Measurements from ENCODE around the gene LLCFC1. TPM values are rescaled to one million over a fixed set of nuclear protein-coding genes. Genes with fewer than 3 reads are reported as not detected.
"Not testable (repeated sequence)": the region's sequence is repeated elsewhere in the genome, so short reads cannot be mapped to it uniquely, and the experiment has no call there.

The LLCFC1 gene
- total and polyA plus RNA-seq, 2 of the 13 experiments (the other 11 are each of a cell fraction or from before 2014, with no cell fraction given) = not detected

DNA sequence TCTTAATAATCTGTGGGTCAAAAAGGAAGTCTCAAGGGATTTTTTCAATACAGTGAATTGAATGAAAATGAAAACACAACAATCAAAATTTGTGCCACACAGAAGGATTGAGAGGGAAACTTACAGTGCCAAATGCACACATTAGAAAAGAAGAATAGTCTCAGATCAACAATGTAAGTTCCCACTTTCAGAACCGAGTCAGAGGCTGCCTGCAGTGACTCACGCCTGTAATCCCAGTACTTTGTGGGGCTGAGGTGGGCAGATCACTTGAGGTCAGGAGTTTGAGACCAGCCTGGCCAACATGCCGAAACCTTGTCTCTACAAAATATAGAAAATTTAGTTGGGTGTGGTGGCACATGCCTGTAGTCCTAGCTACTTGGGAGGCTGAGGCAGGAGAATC, 35.3 kb downstream of the LLCFC1 start:
- no peaks in the 10 kb centered on the region for H3K36me3 ChIP-seq (replicated peaks in 1 of 2; ENCODE audit: control insufficient read depth in 1 of 2, insufficient read depth in 2 of 2, low read length in 2 of 2)
- ATAC-seq (no peak), FAIRE-seq (no peak), DNase-seq (ENCODE audit: low spot score) (no peak)
- no peaks in the 10 kb centered on the region for H3K27me3 ChIP-seq (ENCODE audit: control insufficient read depth in 1 of 2, insufficient read depth in 2 of 2, low read length in 2 of 2)
- TF ChIP-seq KLF15 (CRISPR knock-in tag; IDR thresholded peaks at IDR 0.05; ENCODE audit: borderline replicate concordance) = no peak
- no peak for TF ChIP-seq ZNF432 (CRISPR knock-in tag; IDR thresholded peaks at IDR 0.05; ENCODE audit: borderline replicate concordance)
- no peak for TF ChIP-seq ZEB1 (IDR thresholded peaks at IDR 0.05; ENCODE audit: insufficient replicate concordance, low read depth)
- no peak for TF ChIP-seq HOXA5 (CRISPR knock-in tag; IDR thresholded peaks at IDR 0.05)
- no peak for TF ChIP-seq NFKBIZ (CRISPR knock-in tag; IDR thresholded peaks at IDR 0.05)
- TF ChIP-seq ZNF703 (CRISPR knock-in tag; IDR thresholded peaks at IDR 0.05; ENCODE audit: borderline replicate concordance) = no peak
- TF ChIP-seq STAT6 (CRISPR knock-in tag; IDR thresholded peaks at IDR 0.05; ENCODE audit: borderline replicate concordance) = no peak
- ChIA-PET POLR2A (no interaction called here), CTCF (ENCODE audit: low intra/inter-chr PET ratio, low total read pairs) (no interaction called here)
- in situ Hi-C loops (cut with HindIII; ENCODE audit: extremely low pct_ligation_motif_present, low pct_unique_long_range_greater_than_20kb) = no loop called here
- intact Hi-C loops (cut with micrococcal nuclease; ENCODE audit: unreplicated experiment) = no loop called here
- H3K79me2 ChIP-seq (ENCODE audit: insufficient read depth, low read length) = no peaks in the 10 kb centered on the region
- H3K4me2 ChIP-seq (ENCODE audit: low read depth, low read length) = no peak overlapping the region
- BruUV-seq (replicated peaks) = no TSS peak
- 15% methylated on average over 3 of the region's 3 CpGs for WGBS (ENCODE audit: low lambda C conversion rate)
- H3K9me3 ChIP-seq (ENCODE audit: low read length) = no peaks in the 10 kb centered on the region
- H3K4me3 ChIP-seq (replicated peaks in 1 of 3; ENCODE audit: insufficient read depth in 1 of 3, low read depth in 2 of 3, low read length in 3 of 3) = no peak overlapping the region
- no peaks in the 10 kb centered on the region for H4K20me1 ChIP-seq (ENCODE audit: insufficient read depth, low read length)
- no peak overlapping the region for H3K9ac ChIP-seq (ENCODE audit: insufficient read depth, low read depth, low read length)
- H3K4me1 ChIP-seq (ENCODE audit: insufficient read depth, low read length) = no peaks in the 10 kb centered on the region
- no peak overlapping the region for H2AFZ ChIP-seq (ENCODE audit: low read length)
- H3K27ac ChIP-seq (ENCODE audit: extremely low read length, insufficient read depth, low read length) = no peak overlapping the region

DNA sequence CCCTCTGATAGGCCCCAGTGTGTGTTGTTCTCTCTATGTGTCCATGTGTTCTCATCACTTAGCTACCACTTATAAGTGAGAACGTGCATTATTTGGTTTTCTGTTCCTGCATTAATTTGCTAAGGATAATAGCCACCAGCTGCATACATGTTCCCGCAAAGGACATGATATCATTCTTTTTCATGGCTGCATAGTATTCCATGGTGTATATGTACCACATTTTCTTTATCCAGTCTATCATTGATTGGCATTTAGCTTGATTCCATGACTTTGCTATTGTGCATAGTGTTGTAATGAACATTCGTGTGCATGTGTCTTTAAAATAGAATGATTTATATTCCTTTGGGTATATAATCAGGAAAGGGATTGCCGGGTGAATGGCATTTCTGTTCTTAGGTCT, 39.1 kb downstream of the LLCFC1 start:
- ATAC-seq; H3K79me2 ChIP-seq (ENCODE audit: insufficient read depth, low read length); FAIRE-seq; H3K27me3 ChIP-seq (ENCODE audit: control insufficient read depth in 1 of 2, insufficient read depth in 2 of 2, low read length in 2 of 2); DNase-seq (ENCODE audit: low spot score); intact Hi-C loops (cut with micrococcal nuclease; ENCODE audit: unreplicated experiment); H4K20me1 ChIP-seq (ENCODE audit: insufficient read depth, low read length); BruUV-seq (replicated peaks); CTCF ChIA-PET (ENCODE audit: low intra/inter-chr PET ratio, low total read pairs); H3K9ac ChIP-seq (ENCODE audit: insufficient read depth, low read depth, low read length); H2AFZ ChIP-seq (ENCODE audit: low read length); H3K4me2 ChIP-seq (ENCODE audit: low read depth, low read length); POLR2A ChIA-PET; H3K27ac ChIP-seq (ENCODE audit: extremely low read length, insufficient read depth, low read length); H3K9me3 ChIP-seq (ENCODE audit: low read length); in situ Hi-C loops (cut with HindIII; ENCODE audit: extremely low pct_ligation_motif_present, low pct_unique_long_range_greater_than_20kb); H3K4me1 ChIP-seq (ENCODE audit: insufficient read depth, low read length); H3K4me3 ChIP-seq (replicated peaks in 1 of 3; ENCODE audit: insufficient read depth in 1 of 3, low read depth in 2 of 3, low read length in 3 of 3); H3K36me3 ChIP-seq (replicated peaks in 1 of 2; ENCODE audit: control insufficient read depth in 1 of 2, insufficient read depth in 2 of 2, low read length in 2 of 2): not testable (repeated sequence)
- 15% methylated on average over 4 of the region's 4 CpGs for WGBS (ENCODE audit: low lambda C conversion rate)

Measured in HepG2 (cell line).